ENCODE results near the gene NRG3.

The NRG3 gene

GRCh38 chr10:81872206-81872862 is 2.7 kb upstream of the NRG3 start:
- no peak for DNase-seq (ENCODE audit: low read depth, low spot score)
- Histone ChIP-seq H3K9ac (ENCODE audit: insufficient read length, low read depth) (no peak overlapping the region), H3K9me3 (ENCODE audit: insufficient read depth, low read length) (no peaks in the 10 kb centered on the region), H3K27me3 (ENCODE audit: insufficient read depth, insufficient read length) (peaks cover 48% of the 10 kb centered on the region), H3K4me3 (ENCODE audit: insufficient read length, low read depth) (no peak overlapping the region), H3K4me1 (ENCODE audit: insufficient read depth, insufficient read length) (no peaks in the 10 kb centered on the region), H3K36me3 (ENCODE audit: insufficient read depth, insufficient read length, low read length) (no peaks in the 10 kb centered on the region)
- no peak for TF ChIP-seq SUZ12 (IDR thresholded peaks at IDR 0.05; ENCODE audit: extremely low read depth, insufficient read depth, insufficient read length)

- TF ChIP-seq SUZ12 (IDR thresholded peaks at IDR 0.05; ENCODE audit: extremely low read depth, insufficient read depth, insufficient read length) (no peak), ZNF274 (IDR thresholded peaks at IDR 0.05; ENCODE audit: low read depth, low read length) (no peak), YY1 (IDR thresholded peaks at IDR 0.05; ENCODE audit: insufficient read depth, insufficient read length) (no peak)
- Histone ChIP-seq H3K9ac (ENCODE audit: insufficient read length, low read depth) (no peak overlapping the region), H3K36me3 (ENCODE audit: insufficient read depth, insufficient read length, low read length) (no peaks in the 10 kb centered on the region), H3K9me3 (ENCODE audit: insufficient read depth, low read length) (no peaks in the 10 kb centered on the region), H3K4me1 (ENCODE audit: insufficient read depth, insufficient read length) (no peaks in the 10 kb centered on the region), H3K27me3 (ENCODE audit: insufficient read depth, insufficient read length) (peaks cover 56% of the 10 kb centered on the region), H3K4me3 (ENCODE audit: insufficient read length, low read depth) (no peak overlapping the region)
- DNase-seq (ENCODE audit: low read depth, low spot score): no peak
These were observed 1.6 kb upstream of the NRG3 start for GRCh38 chr10:81873231-81873931.

- no peak for TF ChIP-seq ZNF274 (IDR thresholded peaks at IDR 0.05; ENCODE audit: low read depth, low read length)
- TF ChIP-seq SUZ12 (IDR thresholded peaks at IDR 0.05; ENCODE audit: extremely low read depth, insufficient read depth, insufficient read length): no peak
- no peak for TF ChIP-seq YY1 (IDR thresholded peaks at IDR 0.05; ENCODE audit: insufficient read depth, insufficient read length)
- H3K4me3 ChIP-seq (ENCODE audit: insufficient read length, low read depth): peak overlapping the region; percentile 50
- H3K9ac ChIP-seq (ENCODE audit: insufficient read length, low read depth): peak overlapping the region; percentile 21
- DNase-seq (ENCODE audit: low read depth, low spot score): peak; percentile 62
- H3K4me1 ChIP-seq (ENCODE audit: insufficient read depth, insufficient read length): no peaks in the 10 kb centered on the region
- H3K36me3 ChIP-seq (ENCODE audit: insufficient read depth, insufficient read length, low read length): no peaks in the 10 kb centered on the region
- H3K27me3 ChIP-seq (ENCODE audit: insufficient read depth, insufficient read length): peaks cover 58% of the 10 kb centered on the region
- no peaks in the 10 kb centered on the region for H3K9me3 ChIP-seq (ENCODE audit: insufficient read depth, low read length)
These were observed 820 bp upstream of the NRG3 start for GRCh38 chr10:81873932-81874816.

GRCh38 chr10:81875467-81876252 is 666 bp downstream of the NRG3 start:
- Histone ChIP-seq H3K27me3 (ENCODE audit: insufficient read depth, insufficient read length) (peaks cover 58% of the 10 kb centered on the region), H3K9ac (ENCODE audit: insufficient read length, low read depth) (peak overlapping the region; percentile 61), H3K9me3 (ENCODE audit: insufficient read depth, low read length) (no peaks in the 10 kb centered on the region), H3K36me3 (ENCODE audit: insufficient read depth, insufficient read length, low read length) (no peaks in the 10 kb centered on the region), H3K4me1 (ENCODE audit: insufficient read depth, insufficient read length) (no peaks in the 10 kb centered on the region), H3K4me3 (ENCODE audit: insufficient read length, low read depth) (peak overlapping the region; percentile 57)
- TF ChIP-seq SUZ12 (IDR thresholded peaks at IDR 0.05; ENCODE audit: extremely low read depth, insufficient read depth, insufficient read length) (no peak), YY1 (IDR thresholded peaks at IDR 0.05; ENCODE audit: insufficient read depth, insufficient read length) (no peak), ZNF274 (IDR thresholded peaks at IDR 0.05; ENCODE audit: low read depth, low read length) (no peak)
- no peak for DNase-seq (ENCODE audit: low read depth, low spot score)

GRCh38 chr10:81876253-81877077 is 1.5 kb downstream of the NRG3 start:
- H3K9ac ChIP-seq (ENCODE audit: insufficient read length, low read depth): peak overlapping the region; percentile 32
- TF ChIP-seq ZNF274 (IDR thresholded peaks at IDR 0.05; ENCODE audit: low read depth, low read length) (no peak), YY1 (IDR thresholded peaks at IDR 0.05; ENCODE audit: insufficient read depth, insufficient read length) (no peak), SUZ12 (IDR thresholded peaks at IDR 0.05; ENCODE audit: extremely low read depth, insufficient read depth, insufficient read length) (no peak)
- H3K36me3 ChIP-seq (ENCODE audit: insufficient read depth, insufficient read length, low read length): no peaks in the 10 kb centered on the region
- no peaks in the 10 kb centered on the region for H3K4me1 ChIP-seq (ENCODE audit: insufficient read depth, insufficient read length)
- DNase-seq (ENCODE audit: low read depth, low spot score): peak; percentile 23
- peaks cover 58% of the 10 kb centered on the region for H3K27me3 ChIP-seq (ENCODE audit: insufficient read depth, insufficient read length)
- H3K4me3 ChIP-seq (ENCODE audit: insufficient read length, low read depth): peak overlapping the region; percentile 57
- H3K9me3 ChIP-seq (ENCODE audit: insufficient read depth, low read length): no peaks in the 10 kb centered on the region

- no peaks in the 10 kb centered on the region for H3K9me3 ChIP-seq (ENCODE audit: insufficient read depth, low read length)
- H3K4me3 ChIP-seq (ENCODE audit: insufficient read length, low read depth): no peak overlapping the region
- no peak for TF ChIP-seq SUZ12 (IDR thresholded peaks at IDR 0.05; ENCODE audit: extremely low read depth, insufficient read depth, insufficient read length)
- no peak for TF ChIP-seq YY1 (IDR thresholded peaks at IDR 0.05; ENCODE audit: insufficient read depth, insufficient read length)
- no peak for TF ChIP-seq ZNF274 (IDR thresholded peaks at IDR 0.05; ENCODE audit: low read depth, low read length)
- peaks cover 48% of the 10 kb centered on the region for H3K27me3 ChIP-seq (ENCODE audit: insufficient read depth, insufficient read length)
- DNase-seq (ENCODE audit: low read depth, low spot score): no peak
- no peaks in the 10 kb centered on the region for H3K36me3 ChIP-seq (ENCODE audit: insufficient read depth, insufficient read length, low read length)
- H3K4me1 ChIP-seq (ENCODE audit: insufficient read depth, insufficient read length): no peaks in the 10 kb centered on the region
- no peak overlapping the region for H3K9ac ChIP-seq (ENCODE audit: insufficient read length, low read depth)
These were observed 2.6 kb downstream of the NRG3 start for GRCh38 chr10:81877596-81877995.

Data from NT2/D1 (cell line).